ENCODE data around the gene EBF3. TPM values are rescaled to one million over a fixed set of nuclear protein-coding genes. Genes with fewer than 3 reads are reported as not detected.

The EBF3 gene
- total RNA-seq, 4 donors from 2014 or later = 29.1 to 50.9 (median 43.9) TPM

GRCh38 chr10:129847741-129848483, 116.2 kb downstream of the EBF3 start:
- TF ChIP-seq CTCF (IDR thresholded peaks at IDR 0.05; ENCODE audit: low read depth) = no peak

DNA sequence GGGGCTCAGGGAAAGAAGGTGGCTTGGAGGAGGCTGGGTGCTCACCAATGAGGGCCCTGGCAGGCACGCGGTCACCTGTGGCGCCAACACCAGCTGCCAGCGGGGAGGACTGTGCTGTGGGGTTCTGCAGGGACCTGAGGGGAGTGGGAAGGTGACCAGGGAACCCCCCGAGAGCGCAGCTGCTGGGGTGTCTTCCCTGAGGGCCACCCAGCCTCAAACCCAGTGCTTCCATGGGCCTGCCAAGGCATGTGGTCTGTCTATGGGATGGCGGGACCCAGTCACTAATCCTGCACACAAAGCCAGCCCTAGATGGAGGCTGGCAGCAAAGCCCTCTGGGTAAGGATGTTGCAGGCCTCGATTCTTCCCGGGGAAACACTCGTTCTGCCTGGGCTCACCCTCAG, 117.1 kb downstream of the EBF3 start:
- no peak for TF ChIP-seq CTCF (IDR thresholded peaks at IDR 0.05; ENCODE audit: low read depth)

DNA sequence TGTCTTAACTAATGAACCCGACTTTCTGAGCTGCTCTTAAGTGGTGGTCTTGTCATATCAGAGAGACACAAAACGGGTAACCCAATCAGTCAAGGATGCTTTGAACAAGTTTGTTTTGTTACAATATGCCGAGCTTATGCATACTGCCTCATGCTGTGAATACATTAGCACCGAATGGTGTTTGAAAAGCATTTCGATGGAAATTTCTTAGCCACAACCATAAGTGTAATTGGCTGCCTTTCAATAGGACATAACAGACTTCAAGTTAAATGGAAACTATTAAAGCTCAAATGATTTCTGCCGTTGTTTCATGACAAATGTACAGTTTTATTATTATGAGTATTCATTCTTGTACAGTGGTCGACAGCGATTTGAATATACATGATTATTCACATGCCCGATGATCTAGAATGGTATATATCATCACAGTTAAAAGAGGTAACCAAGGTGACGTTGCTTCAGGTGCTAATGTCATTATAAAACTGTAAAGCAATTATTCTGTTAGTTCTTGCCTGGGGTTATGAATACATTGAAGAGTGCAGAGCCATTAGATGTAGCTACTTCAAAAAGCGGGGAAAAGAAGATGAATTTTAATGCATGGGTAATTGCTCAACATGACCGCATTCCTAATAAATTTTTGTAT, 118.8 kb downstream of the EBF3 start:
- TF ChIP-seq CTCF (IDR thresholded peaks at IDR 0.05; ENCODE audit: low read depth) = no peak

GRCh38 chr10:129844216-129844766, 119.8 kb downstream of the EBF3 start:
- no peak for TF ChIP-seq CTCF (IDR thresholded peaks at IDR 0.05; ENCODE audit: low read depth)

- TF ChIP-seq CTCF (IDR thresholded peaks at IDR 0.05; ENCODE audit: low read depth) = no peak
Observed at GRCh38 chr10:129843702-129844101, 120.4 kb downstream of the EBF3 start.

- TF ChIP-seq CTCF (IDR thresholded peaks at IDR 0.05; ENCODE audit: low read depth) = no peak
Observed at GRCh38 chr10:129843131-129843541, 120.9 kb downstream of the EBF3 start.

DNA sequence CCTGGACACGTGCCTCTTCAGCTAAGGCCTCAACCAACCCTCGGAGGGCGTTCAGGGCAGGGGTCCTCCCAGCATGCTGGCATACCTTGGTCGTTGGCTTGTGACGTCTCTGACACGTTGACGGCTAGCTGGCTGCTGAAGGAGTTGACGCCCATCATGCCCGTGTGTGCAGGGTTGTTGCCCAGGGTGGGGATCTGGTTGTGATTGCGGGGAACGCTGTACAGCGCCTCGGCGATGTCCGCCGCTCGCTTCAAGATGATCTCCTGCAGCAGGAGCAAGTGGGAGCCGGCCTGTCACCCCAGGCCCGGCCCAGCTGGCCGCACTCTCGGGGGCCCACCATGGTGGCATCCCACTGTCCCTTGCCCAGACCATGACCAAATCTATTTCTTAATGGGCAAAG, 122.0 kb downstream of the EBF3 start:
- no peak for TF ChIP-seq CTCF (IDR thresholded peaks at IDR 0.05; ENCODE audit: low read depth)
